Medulla oblongata (tissue), 1 donor: Measurements from ENCODE around the gene CASK.

Experiments used
- DNase-seq: peaks from one replicate; pipeline ENCODE4 v3.0.0-alpha.2; 2015; ENCODE audit errors: extremely low spot score

CASK gene

DNA sequence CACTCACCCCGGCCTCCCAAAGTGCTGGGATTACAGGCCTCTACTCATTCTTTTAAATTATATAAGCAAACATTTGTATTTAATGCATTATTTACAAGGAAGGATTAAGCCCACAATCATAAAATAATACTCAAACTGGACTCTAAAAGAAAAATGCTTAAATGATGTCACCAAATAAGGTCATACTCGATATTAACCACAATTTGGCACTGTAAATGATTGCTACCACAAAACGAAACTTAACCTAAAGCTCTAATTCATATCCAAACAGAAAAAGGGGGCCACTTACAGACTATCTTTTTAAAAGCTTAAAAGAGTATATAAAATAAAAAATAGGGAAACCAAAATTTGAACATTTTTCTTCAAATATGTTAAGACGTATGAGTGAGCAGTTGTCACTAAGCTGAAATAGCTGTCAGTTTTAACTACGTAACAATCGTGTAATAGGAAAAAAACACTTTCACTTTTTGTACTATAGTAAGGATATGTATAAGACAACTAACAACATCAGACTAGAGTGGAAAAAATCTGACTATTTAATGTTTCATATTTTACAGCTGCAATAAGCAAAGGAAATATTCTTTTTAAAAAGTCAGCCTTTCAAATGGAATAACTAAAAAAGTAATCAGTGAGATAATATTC, 342.8 kb downstream of the CASK start:
- no peak for DNase-seq

DNA sequence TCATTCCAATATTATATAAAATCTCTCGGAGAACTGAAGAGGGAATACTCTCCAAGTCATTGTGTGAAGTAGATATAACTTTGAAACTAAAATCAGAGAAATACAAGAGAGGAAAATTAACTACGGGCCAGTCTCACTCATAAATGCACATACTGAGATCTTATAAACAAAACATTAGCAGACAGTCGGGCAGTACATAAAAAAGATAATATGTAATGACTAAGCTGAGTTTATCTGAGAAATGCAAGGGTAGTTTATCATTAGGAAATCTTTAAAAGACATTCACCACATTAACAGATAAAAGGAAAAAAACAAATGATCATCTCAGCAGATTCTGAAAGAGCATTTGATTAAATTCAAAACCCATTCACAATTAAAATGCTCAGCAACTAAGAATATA, 359.5 kb downstream of the CASK start:
- DNase-seq = no peak

DNA sequence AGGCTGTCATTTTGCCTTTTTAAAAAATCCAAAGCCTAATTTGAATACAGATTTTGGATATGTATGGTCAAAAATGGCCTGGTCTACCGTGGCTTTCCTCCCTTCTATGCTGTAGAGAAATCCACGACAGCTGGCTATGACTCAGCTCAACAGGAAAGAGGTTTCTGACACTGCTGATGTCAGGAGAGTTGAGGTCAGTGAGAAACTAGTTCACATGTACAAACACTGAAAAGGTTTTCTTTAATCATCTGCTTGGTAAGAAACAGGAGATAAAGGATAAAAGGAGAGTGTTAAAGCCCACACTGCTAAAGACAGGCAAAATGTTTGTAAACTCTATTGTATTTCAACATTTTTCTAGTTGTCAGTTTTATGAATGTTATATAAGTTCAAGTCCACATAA, 362.3 kb downstream of the CASK start:
- peak; percentile 53 for DNase-seq

DNA sequence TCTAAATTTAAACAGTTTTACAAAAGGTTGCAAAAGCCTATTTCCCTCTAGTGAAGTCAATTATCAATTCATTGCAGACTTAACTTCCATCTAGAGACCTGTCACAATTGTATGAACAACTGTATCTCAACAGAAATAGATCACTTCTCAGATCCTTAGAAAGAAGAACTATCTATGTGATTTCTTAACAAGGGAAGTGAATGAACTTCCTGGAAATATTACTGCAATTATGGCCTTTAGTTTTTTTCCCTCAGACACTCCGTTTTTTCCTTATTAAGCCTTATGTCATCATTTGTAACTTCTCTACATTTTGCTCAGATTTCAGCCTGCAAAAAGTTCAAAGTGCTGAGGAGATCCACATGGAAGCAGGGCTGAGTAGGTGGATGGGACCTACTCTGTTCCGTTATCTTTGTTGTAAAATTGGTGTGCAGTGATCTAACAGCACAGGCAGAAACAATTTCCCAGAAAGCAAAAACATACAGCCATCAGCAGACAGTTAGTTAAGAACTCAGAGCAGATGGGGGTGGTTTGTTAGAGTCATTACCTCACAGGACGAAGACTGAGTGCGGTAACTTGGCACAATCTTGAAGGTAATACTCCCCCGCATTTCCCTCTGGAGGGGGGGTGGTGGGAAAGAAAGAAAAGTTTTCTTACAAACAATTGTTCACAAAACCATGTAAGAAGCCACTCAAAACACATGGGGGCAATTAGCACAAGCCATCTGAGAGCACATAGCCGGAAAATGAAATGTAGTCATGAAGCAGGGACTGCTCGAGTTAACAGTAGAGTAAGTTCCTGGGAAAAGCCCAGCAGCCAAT, 363.9 kb downstream of the CASK start:
- peak; percentile 7 for DNase-seq

DNA sequence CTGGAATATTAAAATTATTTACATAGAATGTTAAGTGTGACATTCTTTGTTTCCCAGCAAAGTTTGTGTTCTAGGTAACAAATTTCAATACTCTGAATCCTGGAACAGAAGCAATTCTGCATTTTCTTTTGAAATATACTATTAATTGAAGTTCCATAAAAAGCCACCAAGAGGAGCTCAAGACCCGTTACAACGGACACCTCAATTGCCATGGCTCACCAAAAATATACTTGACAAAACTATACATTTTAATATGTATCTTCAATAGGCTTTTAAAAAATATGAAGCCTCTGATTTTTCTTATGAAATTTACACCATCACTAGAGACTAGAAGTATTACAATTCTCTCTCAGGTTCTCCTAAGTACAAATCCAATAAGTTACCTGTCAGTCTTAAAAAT, 364.8 kb downstream of the CASK start:
- DNase-seq = peak; percentile 38

DNA sequence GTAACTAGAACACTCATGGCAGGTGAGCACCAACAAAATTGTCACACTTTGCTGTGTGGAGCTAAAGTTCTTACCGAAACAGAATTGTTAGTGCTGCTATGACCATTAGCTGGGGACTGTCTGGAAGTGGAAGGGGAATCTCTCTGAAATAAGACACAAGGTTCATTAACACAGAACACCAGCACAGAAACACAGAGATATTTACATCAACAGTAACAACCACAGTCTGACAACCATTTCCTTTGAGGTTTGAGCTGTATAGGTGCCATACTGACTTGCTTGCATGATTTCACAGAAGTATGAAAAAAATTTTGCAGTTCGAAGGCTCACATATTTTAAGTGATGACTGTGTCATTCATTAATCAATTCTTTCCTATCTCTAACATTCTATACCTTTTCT, 366.4 kb downstream of the CASK start:
- DNase-seq = no peak

DNA sequence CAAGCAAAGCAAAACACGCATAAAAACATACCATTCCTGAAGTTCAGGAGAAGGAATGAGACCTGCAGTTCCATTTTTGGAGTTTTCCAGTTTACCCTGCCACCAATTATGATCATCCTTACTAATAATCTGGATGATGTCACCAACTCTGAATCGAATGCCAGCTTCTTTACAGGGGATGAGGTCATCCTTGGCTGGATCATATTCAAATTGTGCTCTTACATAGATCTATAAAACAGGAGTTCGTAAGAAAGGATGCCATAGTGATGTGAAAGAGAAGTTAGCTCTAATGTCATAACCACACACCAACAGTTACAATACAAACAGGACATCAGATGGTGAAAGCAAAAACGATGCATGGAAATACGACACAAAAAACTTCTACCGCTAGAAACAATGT, 369.7 kb downstream of the CASK start:
- no peak for DNase-seq

DNA sequence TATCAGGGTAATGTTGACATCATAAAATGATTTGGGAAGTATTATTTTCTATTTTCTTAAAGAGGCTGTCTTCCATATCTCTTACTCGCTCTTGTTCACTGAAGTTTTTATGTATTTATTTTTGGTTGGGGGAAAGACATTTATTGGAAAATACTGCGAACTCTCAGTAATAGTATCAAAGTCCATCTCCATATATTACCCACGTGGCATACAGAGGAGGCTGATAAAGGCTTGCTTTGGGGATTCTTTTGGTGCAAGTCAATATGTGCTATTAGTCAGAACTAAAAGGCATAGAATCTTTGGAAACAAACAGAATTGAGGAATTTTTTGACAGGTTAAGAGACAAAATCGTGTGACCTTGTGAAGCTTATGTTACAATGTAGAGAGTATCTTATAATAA, 374.9 kb downstream of the CASK start:
- no peak for DNase-seq

DNA sequence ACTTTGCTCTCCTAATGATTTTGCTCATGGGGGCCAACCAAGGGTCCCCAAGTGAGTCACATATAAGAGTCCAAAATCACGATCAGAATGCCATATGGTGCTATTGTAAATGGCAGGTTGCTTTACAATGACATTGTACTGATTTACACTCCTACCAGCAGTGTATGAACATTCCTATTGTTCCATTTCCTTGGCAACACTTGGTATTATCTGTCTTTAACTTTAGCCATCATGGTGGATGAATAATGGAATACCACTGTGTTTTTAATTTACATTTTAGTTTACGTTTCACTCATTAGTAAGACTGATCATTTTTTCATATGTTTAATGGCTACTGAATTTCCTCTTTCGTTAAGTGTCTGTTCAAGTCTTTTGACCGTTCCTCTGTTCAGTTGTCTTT, 379.7 kb downstream of the CASK start:
- DNase-seq = no peak

DNA sequence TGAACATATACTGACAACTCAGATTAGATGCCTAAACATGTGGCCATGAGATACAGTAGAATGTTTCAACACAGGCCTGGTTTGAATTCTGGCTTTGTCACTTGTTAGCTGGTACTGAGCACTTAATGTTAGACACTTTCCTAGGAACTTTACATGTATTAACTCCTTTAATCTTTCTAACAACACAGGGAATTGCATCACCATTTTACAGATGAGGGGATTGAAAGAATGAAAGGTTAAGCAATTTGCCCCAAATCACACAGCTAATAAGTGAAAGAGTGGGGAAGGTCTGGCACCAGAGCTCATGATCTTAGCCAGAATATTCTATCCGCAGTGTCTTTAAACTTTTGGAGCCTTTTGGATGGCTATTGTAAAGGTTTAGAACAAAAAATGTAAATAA, 380.3 kb downstream of the CASK start:
- no peak for DNase-seq

DNA sequence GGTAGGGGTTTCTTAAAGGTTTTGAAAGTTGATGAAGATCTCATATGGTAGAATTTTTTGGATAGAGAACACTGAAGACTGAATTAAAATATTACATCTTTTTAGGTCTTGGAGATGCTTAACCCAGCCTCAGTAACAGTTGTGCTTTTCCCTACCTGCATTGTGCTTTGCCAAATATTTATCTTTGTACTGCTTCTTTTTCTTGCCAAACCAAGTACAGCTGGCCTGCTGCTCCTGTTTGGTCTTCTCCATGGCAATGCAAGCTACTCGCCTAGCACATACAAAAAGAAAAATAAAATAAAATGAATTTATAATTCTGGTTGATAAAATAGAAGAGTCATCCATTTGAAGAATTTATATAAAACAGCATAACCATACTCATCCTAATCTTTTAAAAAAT, 380.8 kb downstream of the CASK start:
- DNase-seq = no peak

DNA sequence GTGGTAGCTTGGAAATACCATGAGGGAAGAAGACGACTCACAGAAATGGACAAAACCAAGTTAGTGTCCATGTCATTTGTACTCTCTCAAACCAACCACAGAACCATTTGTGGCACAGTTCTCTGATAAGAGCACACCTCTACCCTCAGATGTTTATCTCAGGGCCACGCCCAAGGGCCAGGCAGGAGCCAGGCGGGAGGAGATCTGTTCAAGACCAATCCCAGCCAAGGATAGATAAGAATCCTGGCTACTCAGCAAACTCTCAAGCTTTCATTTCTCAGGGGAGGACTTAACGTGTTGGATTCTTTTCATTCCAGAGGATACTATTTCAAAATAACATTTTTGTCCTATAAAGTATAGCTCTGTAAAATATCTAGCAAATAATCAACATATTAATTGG, 381.2 kb downstream of the CASK start:
- DNase-seq = no peak

DNA sequence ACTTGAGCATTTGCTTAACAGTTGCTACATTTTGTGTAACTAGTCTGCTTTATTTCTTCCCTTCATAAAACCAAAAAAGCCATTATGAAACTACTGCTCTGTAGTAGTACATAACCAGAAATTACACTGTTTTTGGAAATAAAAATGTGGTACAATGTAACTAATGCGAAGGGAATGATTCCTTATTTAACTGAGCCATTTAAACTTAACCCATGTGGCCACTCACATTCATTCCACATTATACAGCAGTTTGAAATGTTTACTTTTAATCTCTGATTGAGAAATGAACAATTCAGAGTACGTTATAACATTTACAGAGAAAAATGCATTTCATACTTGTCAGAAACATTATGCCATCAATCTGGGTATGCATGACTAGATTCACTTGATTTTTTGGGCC, 382.0 kb downstream of the CASK start:
- DNase-seq = no peak

DNA sequence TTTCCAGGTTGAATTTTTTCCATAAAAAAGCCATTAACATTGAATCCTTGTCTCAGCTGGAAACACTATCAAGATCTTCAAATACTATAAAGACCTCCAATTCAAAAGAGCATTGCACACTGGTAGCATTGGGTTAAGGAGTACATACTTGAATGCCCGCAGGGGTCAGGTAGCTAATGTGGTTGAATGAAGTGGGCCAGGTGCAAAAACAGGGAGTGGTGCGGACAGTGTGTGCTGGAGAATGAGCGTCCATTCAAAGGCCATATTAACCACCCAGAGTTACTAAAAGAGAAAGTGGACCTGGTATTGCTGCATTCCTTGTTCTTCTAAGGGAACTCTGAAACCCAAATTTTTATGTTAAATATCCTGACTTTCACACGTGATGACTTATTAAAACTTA, 384.6 kb downstream of the CASK start:
- DNase-seq = no peak

DNA sequence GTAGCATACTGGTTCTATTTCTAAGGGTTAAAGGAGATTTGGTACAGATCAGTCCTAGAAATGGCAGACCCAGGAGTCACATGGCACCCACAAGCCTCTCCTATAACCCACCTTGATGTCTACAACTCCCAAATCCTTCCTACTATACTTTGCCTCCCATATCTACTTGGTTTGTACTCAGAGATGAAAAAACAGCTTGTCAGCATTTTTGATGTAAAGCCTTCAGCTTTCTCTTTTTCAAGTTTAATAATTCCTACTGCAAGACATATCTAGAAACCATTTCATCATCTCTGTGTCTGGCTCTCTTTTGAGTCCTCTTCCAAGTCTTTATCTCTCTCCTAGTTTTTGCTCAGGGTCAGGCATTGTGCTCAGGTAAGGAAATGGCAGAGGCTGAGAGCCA, 393.3 kb downstream of the CASK start:
- DNase-seq = no peak

DNA sequence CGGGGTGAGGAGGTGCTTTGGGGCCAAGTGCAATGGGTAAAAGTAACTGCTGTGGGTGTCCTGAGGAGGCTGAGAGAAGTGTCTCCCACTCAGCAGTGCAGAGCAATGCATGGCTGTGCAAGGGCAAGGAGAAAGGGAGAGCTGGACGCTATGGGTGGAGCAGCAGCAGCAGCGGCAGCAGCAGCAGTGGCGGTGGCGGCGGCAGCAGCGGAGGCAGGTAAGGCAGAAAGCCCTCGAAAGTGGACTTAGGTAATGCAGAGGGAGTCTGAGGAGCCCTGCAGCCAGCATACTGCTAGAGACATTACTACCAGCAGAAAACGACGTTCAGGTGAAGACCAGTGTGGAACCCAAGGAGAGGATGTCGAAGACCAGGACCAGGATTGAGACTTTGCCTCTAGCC, 394.1 kb downstream of the CASK start:
- no peak for DNase-seq

DNA sequence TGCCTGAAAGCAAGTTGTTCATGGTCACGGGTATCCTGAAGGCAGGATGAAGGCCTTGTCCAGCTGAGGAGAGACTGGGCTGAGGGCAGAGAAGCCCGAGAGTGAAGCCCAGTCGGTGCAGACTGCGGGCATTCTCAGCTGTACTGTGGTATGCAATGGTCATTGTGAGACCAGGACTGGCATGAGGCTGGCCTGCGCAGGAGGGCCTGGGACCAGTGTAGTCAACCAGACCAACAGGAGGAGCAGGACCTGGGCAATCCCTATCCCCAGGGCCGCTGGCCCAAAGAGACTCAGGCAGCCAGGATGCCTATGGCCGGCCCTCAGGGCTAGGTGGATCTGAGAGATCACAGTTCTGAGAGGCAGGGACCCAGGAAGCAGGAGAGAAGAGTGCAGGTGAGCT, 394.6 kb downstream of the CASK start:
- DNase-seq = no peak

DNA sequence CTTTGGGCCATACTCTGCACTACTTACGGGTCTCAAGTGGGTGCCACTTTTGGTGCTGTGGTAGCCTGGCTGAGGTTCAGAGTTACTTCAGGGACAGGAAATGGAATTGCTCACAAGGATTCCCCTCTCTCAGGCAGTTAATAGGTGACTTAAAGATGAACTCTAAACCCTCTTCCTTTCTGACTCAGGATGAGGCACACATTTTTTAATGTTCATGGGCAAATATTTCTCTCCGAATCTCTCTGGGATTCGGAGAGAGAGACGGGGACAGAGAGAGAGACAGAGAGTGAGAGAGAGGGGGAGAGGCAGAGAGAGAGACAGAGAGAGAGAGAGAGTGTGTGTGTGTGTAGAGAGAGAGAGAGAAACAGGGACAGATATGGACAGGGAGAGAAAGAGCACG, 396.4 kb downstream of the CASK start:
- no peak for DNase-seq

DNA sequence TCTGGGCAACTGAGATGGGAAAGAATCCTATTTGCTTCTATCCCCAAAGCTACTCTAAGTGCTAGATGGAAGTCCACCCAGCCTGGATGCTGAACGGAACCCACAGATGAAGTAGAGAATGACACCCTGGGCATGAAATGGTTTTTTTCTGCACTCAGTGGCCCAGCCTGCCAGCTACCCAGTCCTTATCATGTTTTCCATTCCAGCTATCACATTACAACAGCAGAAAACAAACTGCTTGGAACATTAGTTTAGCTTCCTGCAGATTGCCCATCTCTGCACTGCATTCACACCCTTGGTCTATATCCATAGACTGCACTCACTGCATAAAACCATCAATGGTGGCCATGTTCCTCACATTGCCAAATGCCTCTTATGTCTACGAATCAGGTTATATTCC, 397.1 kb downstream of the CASK start:
- DNase-seq = no peak

DNA sequence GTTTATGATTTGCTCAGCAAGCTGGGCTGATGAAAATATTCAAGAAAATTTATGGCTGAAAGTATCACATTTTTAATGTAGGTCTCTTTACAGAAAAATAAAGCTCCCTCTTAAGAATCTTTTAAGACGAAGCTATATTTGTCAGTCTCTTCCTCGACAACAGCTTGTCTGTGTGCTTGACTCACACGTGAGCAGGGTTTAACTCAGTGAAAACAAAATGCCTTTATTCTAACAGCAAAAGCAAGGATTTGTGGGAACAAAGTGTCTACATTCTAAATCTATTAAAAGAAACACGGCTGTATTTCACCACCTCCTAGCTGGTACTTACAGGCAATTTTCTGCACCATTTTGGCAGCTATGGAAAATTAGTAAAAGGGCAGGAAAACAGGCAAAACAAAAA, 400.7 kb downstream of the CASK start:
- DNase-seq = peak; percentile 35

DNA sequence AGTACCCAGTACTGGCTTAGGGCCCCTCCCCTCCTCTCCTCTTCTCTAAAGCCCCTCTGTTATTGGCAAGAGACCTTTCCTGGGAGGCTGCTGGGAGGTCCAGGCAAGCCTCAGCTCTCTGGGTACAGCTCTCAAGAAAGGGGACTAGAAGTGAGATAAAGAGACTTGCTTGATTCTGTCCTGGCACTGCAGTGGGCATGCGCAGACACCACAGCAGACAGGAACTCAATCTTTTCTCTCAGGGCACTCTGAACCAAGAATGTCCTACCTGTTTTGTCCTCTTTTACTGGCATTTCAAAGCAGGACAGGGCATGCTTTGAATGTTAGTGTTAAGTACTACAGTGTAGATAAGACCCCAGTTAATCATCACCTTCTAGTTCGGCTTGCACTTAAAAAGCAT, 401.3 kb downstream of the CASK start:
- DNase-seq = peak; percentile 46

DNA sequence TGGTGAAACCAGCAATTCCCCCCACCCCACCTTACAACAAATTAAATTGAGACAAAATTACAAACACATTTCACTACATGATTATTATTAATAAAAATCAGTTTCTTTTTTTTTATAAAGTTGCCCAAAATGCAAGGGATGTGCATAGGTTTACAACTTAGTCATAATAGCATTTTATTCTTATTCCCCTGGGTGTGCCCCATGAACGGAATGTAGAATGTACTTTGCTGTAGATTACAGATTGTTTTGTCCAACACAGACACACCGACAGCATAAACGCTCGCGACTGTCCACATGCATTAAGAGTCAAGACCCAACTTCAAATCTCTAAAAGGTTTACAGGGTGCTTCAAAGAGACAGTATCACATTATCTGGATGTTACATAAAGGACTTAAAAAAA, 403.9 kb downstream of the CASK start:
- no peak for DNase-seq

DNA sequence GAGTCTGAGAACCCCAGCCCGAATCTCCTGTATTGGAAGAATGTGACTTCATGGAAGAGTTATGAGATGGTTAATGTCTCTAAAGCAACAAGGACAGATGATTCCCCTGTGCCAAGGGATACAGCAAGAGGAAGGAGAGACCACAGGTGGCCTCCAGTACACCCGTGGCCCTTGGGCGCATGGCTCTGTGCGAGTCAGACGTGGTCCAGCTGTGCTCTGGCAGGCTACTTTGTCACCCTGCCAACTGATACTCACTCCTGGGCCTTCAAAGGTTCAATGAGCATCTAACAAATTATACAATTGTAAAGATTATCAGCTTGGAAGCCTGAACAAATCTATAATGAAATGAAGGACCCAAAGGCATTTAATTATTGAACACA, 404.5 kb downstream of the CASK start:
- no peak for DNase-seq
